PFSK-1 (cell line): ENCODE data around the gene R3HDM1.

Experiments used
- FOXP2 ChIP-seq: optimal IDR thresholded peaks from 2 replicates; pipeline ENCODE3; 2011; ENCODE audit warnings: borderline replicate concordance, control low read depth, inconsistent platforms; ENCODE audit not compliant: insufficient read depth; ENCODE audit errors: extremely low read length, extremely low read depth
- POLR2AphosphoS5 ChIP-seq: IDR thresholded peaks from 2 replicates; pipeline ENCODE4 v1.6.1; 2012; ENCODE audit warnings: low read depth, mild to moderate bottlenecking, control low read depth, low read length, moderate library complexity
- REST ChIP-seq, 2 experiments: IDR thresholded peaks; 2 replicates each; pipeline versions ENCODE4 v1.6.1 to v1.8.0; 2011 to 2012; ENCODE audit warnings: low read depth in 2 of 2, low read length in 2 of 2, control low read depth in 1 of 2, inconsistent platforms in 1 of 2, mild to moderate bottlenecking in 1 of 2, moderate library complexity in 1 of 2; ENCODE audit not compliant: insufficient read depth in 1 of 2
- SIN3A ChIP-seq: IDR thresholded peaks from 2 replicates; pipeline ENCODE4 v1.6.1; 2012; ENCODE audit warnings: mild to moderate bottlenecking, low read length, moderate library complexity, borderline replicate concordance; ENCODE audit not compliant: insufficient read depth
- TAF1 ChIP-seq: IDR thresholded peaks from 2 replicates; pipeline ENCODE4 v1.6.1; 2012; ENCODE audit warnings: low read length, control low read depth, borderline replicate concordance; ENCODE audit not compliant: insufficient read depth

Gene R3HDM1

GRCh38 chr2:135637456-135638087 is 106.3 kb downstream of the R3HDM1 start:
- TF ChIP-seq POLR2AphosphoS5 (no peak), REST (IDR thresholded peaks at IDR 0.05; ENCODE audit: insufficient read depth in 1 of 2, low read depth in 2 of 2, low read length in 2 of 2) (no peak)

GRCh38 chr2:135638825-135639224 is 107.5 kb downstream of the R3HDM1 start:
- TF ChIP-seq REST (IDR thresholded peaks at IDR 0.05; ENCODE audit: insufficient read depth in 1 of 2, low read depth in 2 of 2, low read length in 2 of 2) = no peak
- no peak for TF ChIP-seq FOXP2
- TF ChIP-seq TAF1 = no peak
- no peak for TF ChIP-seq SIN3A
- no peak for TF ChIP-seq POLR2AphosphoS5

GRCh38 chr2:135641156-135642068 is 110.1 kb downstream of the R3HDM1 start:
- TF ChIP-seq REST (IDR thresholded peaks at IDR 0.05; ENCODE audit: insufficient read depth in 1 of 2, low read depth in 2 of 2, low read length in 2 of 2) = no peak
- TF ChIP-seq POLR2AphosphoS5 = no peak
- no peak for TF ChIP-seq TAF1
- no peak for TF ChIP-seq FOXP2
- TF ChIP-seq SIN3A = no peak

- no peak for TF ChIP-seq SIN3A
- TF ChIP-seq POLR2AphosphoS5 = no peak
- TF ChIP-seq REST (IDR thresholded peaks at IDR 0.05; ENCODE audit: insufficient read depth in 1 of 2, low read depth in 2 of 2, low read length in 2 of 2) = no peak
These were observed 116.7 kb downstream of the R3HDM1 start for GRCh38 chr2:135647836-135648579.
